GM23338 (cell line): ENCODE data around the gene MSANTD1. TPM values are rescaled to one million over a fixed set of nuclear protein-coding genes. Genes with fewer than 3 reads are reported as not detected.

Source experiments
- ATAC-seq: fragments of 200-7000 bp; cut with Tn5 transposase; 3 replicates; pipeline ENCODE4 v1.9.1; 2020
- DNase-seq: peaks from one replicate; pipeline ENCODE4 v3.0.0-alpha.2; 2015; ENCODE audit warnings: low spot score
- H2AFZ ChIP-seq: fragments of 200-600 bp; sonication (generic); 2 replicates; pipeline ENCODE4 v1.8.0; 2016; ENCODE audit warnings: antibody characterized with exemption, mild to moderate bottlenecking, moderate library complexity
- H3F3A ChIP-seq: fragments of 200-600 bp; sonication (generic); replicated peaks from 2 replicates; pipeline ENCODE4 v1.8.0; 2017; ENCODE audit warnings: antibody characterized with exemption, mixed run types, low read depth
- H3K27ac ChIP-seq: fragments of 200-600 bp; sonication (generic); 2 replicates; pipeline ENCODE4 v1.6.1; 2016; ENCODE audit warnings: low read depth
- H3K27me3 ChIP-seq: fragments of 200-600 bp; sonication (generic); 2 replicates; pipeline ENCODE4 v1.8.0; 2016; ENCODE audit warnings: mild to moderate bottlenecking, mixed run types, moderate library complexity; ENCODE audit not compliant: insufficient read depth
- H3K36me3 ChIP-seq: fragments of 200-600 bp; sonication (generic); 2 replicates; pipeline ENCODE4 v1.8.0; 2016; ENCODE audit warnings: mild to moderate bottlenecking; ENCODE audit not compliant: insufficient read depth
- H3K4me1 ChIP-seq: fragments of 200-600 bp; sonication (generic); 2 replicates; pipeline ENCODE4 v1.8.0; 2016; ENCODE audit warnings: mild to moderate bottlenecking, moderate library complexity; ENCODE audit not compliant: insufficient read depth
- H3K4me2 ChIP-seq: fragments of 200-600 bp; sonication (generic); 2 replicates; pipeline ENCODE4 v1.7.1; 2017; ENCODE audit warnings: mixed run types
- H3K4me3 ChIP-seq: fragments of 200-600 bp; sonication (generic); 2 replicates; pipeline ENCODE4 v1.6.1; 2016; ENCODE audit warnings: mixed run types
- H3K79me2 ChIP-seq: fragments of 200-600 bp; sonication (generic); replicated peaks from 2 replicates; pipeline ENCODE4 v1.8.0; 2017; ENCODE audit warnings: mild to moderate bottlenecking; ENCODE audit not compliant: insufficient read depth
- H3K9me2 ChIP-seq: fragments of 200-600 bp; sonication (generic); 2 replicates; pipeline ENCODE4 v1.8.0; 2017; ENCODE audit not compliant: insufficient read depth
- H4K20me1 ChIP-seq: fragments of 200-600 bp; sonication (generic); replicated peaks from 2 replicates; pipeline ENCODE4 v1.8.0; 2017; ENCODE audit warnings: mild to moderate bottlenecking; ENCODE audit not compliant: insufficient read depth
- H3K27ac Mint-ChIP-seq: 2 replicates; pipeline ENCODE4 v1.8.0; 2020; ENCODE audit warnings: inconsistent platforms, mild to moderate bottlenecking, moderate library complexity, mixed read lengths
- H3K27me3 Mint-ChIP-seq: 3 replicates; pipeline ENCODE4 v1.8.0; 2022; ENCODE audit warnings: low read depth, mild to moderate bottlenecking, moderate library complexity, mixed read lengths, inconsistent platforms; ENCODE audit not compliant: insufficient read depth, poor library complexity
- H3K36me3 Mint-ChIP-seq: 3 replicates; pipeline ENCODE4 v1.8.0; 2021; ENCODE audit warnings: low read depth, mild to moderate bottlenecking, inconsistent platforms, moderate library complexity, mixed read lengths
- H3K4me1 Mint-ChIP-seq: 3 replicates; pipeline ENCODE4 v1.8.0; 2020; ENCODE audit warnings: mild to moderate bottlenecking, inconsistent platforms, mixed read lengths
- H3K4me3 Mint-ChIP-seq: 3 replicates; pipeline ENCODE4 v1.8.0; 2021; ENCODE audit warnings: moderate library complexity, mild to moderate bottlenecking, inconsistent platforms, mixed read lengths
- H3K9me3 Mint-ChIP-seq: 3 replicates; pipeline ENCODE4 v1.8.0; 2020; ENCODE audit warnings: moderate library complexity, mild to moderate bottlenecking, inconsistent platforms, mixed read lengths
- CREB1 ChIP-seq: fragments of 250-450 bp; sonication (Bioruptor Pico); IDR thresholded peaks from 2 replicates; pipeline ENCODE4 v1.5.0; 2020; ENCODE audit warnings: low read depth, mild to moderate bottlenecking, moderate library complexity
- EZH2 ChIP-seq: fragments of 200-600 bp; sonication (generic); IDR thresholded peaks from one replicate; pipeline ENCODE4 v1.8.0; 2017; ENCODE audit warnings: antibody characterized with exemption, mild to moderate bottlenecking, low read depth; ENCODE audit not compliant: unreplicated experiment
- EZH2phosphoT487 ChIP-seq: fragments of 200-600 bp; sonication (generic); IDR thresholded peaks from one replicate; pipeline ENCODE4 v1.8.1; 2018; ENCODE audit warnings: antibody characterized with exemption; ENCODE audit not compliant: unreplicated experiment
- JUNB ChIP-seq: IDR thresholded peaks from one replicate; pipeline ENCODE4 v1.6.1; 2016; ENCODE audit warnings: antibody characterized with exemption; ENCODE audit not compliant: unreplicated experiment
- NANOG ChIP-seq: IDR thresholded peaks from 2 replicates; pipeline ENCODE4 v1.6.1; 2016; ENCODE audit warnings: antibody characterized with exemption, borderline replicate concordance
- POLR2AphosphoS5 ChIP-seq: IDR thresholded peaks from 2 replicates; pipeline ENCODE4 v1.6.1; 2016; ENCODE audit warnings: antibody characterized with exemption, low read depth
- STAT1 ChIP-seq: IDR thresholded peaks from one replicate; pipeline ENCODE4 v1.6.1; 2016; ENCODE audit warnings: antibody characterized with exemption; ENCODE audit not compliant: unreplicated experiment
- ZNF114 ChIP-seq: fragments of 250-450 bp; sonication (Bioruptor Pico); IDR thresholded peaks from 2 replicates; pipeline ENCODE4 v1.5.0; 2020; ENCODE audit warnings: mild to moderate bottlenecking, moderate library complexity
- ZNF331 ChIP-seq: fragments of 250-450 bp; sonication (Bioruptor Pico); IDR thresholded peaks from 2 replicates; pipeline ENCODE4 v1.5.0; 2020; ENCODE audit warnings: low read depth, mild to moderate bottlenecking, moderate library complexity
- polyA plus RNA-seq: library from polyadenylated mRNA; unstranded; fragments of >200 nt; fragmentation: Nextera tagmentation; extraction: Ambion mirVana; gene quantifications from 2 replicates; pipeline ENCODE4 v1.2.1, GENCODE V29; 2016
- total RNA-seq: library from RNA; depleted of rRNA; stranded (reverse); fragments of >200 nt; shearing (Covaris generic); gene quantifications from 2 replicates; pipeline ENCODE4 v1.2.3, GENCODE V29; 2014
- TF ChIP-seq, protein P1 (sequence below): fragments of 250-450 bp; sonication (Bioruptor Pico); IDR thresholded peaks from 2 replicates; pipeline ENCODE4 v1.5.0; 2020; ENCODE audit warnings: mild to moderate bottlenecking, moderate library complexity
- TF ChIP-seq, protein P2 (sequence below): IDR thresholded peaks from 2 replicates; pipeline ENCODE4 v1.6.1; 2016; ENCODE audit warnings: antibody characterized with exemption
- TF ChIP-seq, protein P3 (sequence below): IDR thresholded peaks from one replicate; pipeline ENCODE4 v1.6.1; 2018; ENCODE audit warnings: antibody characterized with exemption; ENCODE audit not compliant: unreplicated experiment
- TF ChIP-seq, protein P4 (sequence below), 2 experiments: fragments of 200-600 bp in 1 of 2; sonication (generic) in 1 of 2; conservative IDR thresholded peaks; 2 replicates each; pipeline versions ENCODE4 v1.5.1 to v1.6.1; 2016 to 2017; ENCODE audit warnings: antibody characterized with exemption in 2 of 2, low read depth in 2 of 2, mild to moderate bottlenecking in 2 of 2, moderate library complexity in 1 of 2

MSANTD1 gene
- total and polyA plus RNA-seq, 2 experiments from 2014 or later = 0.29 to 1.0 TPM

DNA sequence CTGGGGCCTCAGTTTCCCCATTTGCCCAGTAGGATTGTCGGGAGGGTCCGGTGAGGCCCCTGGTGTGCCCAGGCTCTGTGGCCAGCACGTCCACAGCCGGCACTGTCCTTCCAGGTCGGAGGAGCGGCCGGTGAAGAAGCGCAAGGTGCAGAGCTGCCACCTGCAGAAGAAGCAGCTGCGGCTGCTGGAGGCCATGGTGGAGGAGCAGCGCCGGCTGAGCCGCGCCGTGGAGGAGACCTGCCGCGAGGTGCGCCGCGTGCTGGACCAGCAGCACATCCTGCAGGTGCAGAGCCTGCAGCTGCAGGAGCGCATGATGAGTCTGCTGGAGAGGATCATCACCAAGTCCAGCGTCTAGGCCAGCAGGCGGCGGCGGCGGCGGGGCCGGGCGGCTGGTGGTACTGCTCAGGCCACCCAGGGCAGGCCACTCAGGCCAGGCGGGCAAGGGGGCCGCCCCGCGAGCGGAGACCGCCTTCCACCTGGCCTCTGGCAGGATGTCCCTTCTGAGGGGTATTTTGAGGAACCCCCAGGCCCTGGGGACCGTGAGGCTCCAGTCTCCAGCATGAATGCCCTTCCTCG lies 6.7 kb downstream of the MSANTD1 start:
- no peak for ATAC-seq
- H3K9me3 Mint-ChIP-seq = no peaks in the 10 kb centered on the region; the same call in 2 of the 3 replicates
- Histone ChIP-seq H3K9me2 (no peaks in the 10 kb centered on the region), H2AFZ (no peak overlapping the region), H3K36me3 (no peaks in the 10 kb centered on the region), H3F3A (no peaks in the 10 kb centered on the region), H3K4me3 (no peak overlapping the region), H3K4me2 (no peak overlapping the region), H3K4me1 (no peaks in the 10 kb centered on the region), H3K27ac (no peak overlapping the region), H3K27me3 (no peaks in the 10 kb centered on the region), H4K20me1 (no peaks in the 10 kb centered on the region), H3K79me2 (no peaks in the 10 kb centered on the region)
- TF ChIP-seq, protein P1, sequence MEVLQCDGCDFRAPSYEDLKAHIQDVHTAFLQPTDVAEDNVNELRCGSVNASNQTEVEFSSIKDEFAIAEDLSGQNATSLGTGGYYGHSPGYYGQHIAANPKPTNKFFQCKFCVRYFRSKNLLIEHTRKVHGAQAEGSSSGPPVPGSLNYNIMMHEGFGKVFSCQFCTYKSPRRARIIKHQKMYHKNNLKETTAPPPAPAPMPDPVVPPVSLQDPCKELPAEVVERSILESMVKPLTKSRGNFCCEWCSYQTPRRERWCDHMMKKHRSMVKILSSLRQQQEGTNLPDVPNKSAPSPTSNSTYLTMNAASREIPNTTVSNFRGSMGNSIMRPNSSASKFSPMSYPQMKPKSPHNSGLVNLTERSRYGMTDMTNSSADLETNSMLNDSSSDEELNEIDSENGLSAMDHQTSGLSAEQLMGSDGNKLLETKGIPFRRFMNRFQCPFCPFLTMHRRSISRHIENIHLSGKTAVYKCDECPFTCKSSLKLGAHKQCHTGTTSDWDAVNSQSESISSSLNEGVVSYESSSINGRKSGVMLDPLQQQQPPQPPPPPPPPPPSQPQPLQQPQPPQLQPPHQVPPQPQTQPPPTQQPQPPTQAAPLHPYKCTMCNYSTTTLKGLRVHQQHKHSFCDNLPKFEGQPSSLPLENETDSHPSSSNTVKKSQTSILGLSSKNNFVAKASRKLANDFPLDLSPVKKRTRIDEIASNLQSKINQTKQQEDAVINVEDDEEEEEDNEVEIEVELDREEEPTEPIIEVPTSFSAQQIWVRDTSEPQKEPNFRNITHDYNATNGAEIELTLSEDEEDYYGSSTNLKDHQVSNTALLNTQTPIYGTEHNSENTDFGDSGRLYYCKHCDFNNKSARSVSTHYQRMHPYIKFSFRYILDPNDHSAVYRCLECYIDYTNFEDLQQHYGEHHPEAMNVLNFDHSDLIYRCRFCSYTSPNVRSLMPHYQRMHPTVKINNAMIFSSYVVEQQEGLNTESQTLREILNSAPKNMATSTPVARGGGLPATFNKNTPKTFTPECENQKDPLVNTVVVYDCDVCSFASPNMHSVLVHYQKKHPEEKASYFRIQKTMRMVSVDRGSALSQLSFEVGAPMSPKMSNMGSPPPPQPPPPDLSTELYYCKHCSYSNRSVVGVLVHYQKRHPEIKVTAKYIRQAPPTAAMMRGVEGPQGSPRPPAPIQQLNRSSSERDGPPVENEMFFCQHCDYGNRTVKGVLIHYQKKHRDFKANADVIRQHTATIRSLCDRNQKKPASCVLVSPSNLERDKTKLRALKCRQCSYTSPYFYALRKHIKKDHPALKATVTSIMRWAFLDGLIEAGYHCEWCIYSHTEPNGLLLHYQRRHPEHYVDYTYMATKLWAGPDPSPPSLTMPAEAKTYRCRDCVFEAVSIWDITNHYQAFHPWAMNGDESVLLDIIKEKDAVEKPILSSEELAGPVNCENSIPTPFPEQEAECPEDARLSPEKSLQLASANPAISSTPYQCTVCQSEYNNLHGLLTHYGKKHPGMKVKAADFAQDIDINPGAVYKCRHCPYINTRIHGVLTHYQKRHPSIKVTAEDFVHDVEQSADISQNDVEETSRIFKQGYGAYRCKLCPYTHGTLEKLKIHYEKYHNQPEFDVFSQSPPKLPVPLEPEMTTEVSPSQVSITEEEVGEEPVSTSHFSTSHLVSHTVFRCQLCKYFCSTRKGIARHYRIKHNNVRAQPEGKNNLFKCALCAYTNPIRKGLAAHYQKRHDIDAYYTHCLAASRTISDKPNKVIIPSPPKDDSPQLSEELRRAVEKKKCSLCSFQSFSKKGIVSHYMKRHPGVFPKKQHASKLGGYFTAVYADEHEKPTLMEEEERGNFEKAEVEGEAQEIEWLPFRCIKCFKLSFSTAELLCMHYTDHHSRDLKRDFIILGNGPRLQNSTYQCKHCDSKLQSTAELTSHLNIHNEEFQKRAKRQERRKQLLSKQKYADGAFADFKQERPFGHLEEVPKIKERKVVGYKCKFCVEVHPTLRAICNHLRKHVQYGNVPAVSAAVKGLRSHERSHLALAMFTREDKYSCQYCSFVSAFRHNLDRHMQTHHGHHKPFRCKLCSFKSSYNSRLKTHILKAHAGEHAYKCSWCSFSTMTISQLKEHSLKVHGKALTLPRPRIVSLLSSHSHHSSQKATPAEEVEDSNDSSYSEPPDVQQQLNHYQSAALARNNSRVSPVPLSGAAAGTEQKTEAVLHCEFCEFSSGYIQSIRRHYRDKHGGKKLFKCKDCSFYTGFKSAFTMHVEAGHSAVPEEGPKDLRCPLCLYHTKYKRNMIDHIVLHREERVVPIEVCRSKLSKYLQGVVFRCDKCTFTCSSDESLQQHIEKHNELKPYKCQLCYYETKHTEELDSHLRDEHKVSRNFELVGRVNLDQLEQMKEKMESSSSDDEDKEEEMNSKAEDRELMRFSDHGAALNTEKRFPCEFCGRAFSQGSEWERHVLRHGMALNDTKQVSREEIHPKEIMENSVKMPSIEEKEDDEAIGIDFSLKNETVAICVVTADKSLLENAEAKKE (CRISPR knock-in tag) = no peak
- TF ChIP-seq EZH2phosphoT487 = no peak
- no peak for TF ChIP-seq POLR2AphosphoS5
- no peak for TF ChIP-seq EZH2
- TF ChIP-seq ZNF331 (CRISPR knock-in tag) = no peak
- TF ChIP-seq NANOG = no peak
- TF ChIP-seq, protein P2, sequence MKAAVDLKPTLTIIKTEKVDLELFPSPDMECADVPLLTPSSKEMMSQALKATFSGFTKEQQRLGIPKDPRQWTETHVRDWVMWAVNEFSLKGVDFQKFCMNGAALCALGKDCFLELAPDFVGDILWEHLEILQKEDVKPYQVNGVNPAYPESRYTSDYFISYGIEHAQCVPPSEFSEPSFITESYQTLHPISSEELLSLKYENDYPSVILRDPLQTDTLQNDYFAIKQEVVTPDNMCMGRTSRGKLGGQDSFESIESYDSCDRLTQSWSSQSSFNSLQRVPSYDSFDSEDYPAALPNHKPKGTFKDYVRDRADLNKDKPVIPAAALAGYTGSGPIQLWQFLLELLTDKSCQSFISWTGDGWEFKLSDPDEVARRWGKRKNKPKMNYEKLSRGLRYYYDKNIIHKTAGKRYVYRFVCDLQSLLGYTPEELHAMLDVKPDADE = no peak
- TF ChIP-seq STAT1 = no peak
- no peak for TF ChIP-seq CREB1 (CRISPR knock-in tag)
- no peak for TF ChIP-seq ZNF114
- no peak for TF ChIP-seq JUNB
- TF ChIP-seq, protein P3, sequence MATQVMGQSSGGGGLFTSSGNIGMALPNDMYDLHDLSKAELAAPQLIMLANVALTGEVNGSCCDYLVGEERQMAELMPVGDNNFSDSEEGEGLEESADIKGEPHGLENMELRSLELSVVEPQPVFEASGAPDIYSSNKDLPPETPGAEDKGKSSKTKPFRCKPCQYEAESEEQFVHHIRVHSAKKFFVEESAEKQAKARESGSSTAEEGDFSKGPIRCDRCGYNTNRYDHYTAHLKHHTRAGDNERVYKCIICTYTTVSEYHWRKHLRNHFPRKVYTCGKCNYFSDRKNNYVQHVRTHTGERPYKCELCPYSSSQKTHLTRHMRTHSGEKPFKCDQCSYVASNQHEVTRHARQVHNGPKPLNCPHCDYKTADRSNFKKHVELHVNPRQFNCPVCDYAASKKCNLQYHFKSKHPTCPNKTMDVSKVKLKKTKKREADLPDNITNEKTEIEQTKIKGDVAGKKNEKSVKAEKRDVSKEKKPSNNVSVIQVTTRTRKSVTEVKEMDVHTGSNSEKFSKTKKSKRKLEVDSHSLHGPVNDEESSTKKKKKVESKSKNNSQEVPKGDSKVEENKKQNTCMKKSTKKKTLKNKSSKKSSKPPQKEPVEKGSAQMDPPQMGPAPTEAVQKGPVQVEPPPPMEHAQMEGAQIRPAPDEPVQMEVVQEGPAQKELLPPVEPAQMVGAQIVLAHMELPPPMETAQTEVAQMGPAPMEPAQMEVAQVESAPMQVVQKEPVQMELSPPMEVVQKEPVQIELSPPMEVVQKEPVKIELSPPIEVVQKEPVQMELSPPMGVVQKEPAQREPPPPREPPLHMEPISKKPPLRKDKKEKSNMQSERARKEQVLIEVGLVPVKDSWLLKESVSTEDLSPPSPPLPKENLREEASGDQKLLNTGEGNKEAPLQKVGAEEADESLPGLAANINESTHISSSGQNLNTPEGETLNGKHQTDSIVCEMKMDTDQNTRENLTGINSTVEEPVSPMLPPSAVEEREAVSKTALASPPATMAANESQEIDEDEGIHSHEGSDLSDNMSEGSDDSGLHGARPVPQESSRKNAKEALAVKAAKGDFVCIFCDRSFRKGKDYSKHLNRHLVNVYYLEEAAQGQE = no peak
- TF ChIP-seq, protein P4, sequence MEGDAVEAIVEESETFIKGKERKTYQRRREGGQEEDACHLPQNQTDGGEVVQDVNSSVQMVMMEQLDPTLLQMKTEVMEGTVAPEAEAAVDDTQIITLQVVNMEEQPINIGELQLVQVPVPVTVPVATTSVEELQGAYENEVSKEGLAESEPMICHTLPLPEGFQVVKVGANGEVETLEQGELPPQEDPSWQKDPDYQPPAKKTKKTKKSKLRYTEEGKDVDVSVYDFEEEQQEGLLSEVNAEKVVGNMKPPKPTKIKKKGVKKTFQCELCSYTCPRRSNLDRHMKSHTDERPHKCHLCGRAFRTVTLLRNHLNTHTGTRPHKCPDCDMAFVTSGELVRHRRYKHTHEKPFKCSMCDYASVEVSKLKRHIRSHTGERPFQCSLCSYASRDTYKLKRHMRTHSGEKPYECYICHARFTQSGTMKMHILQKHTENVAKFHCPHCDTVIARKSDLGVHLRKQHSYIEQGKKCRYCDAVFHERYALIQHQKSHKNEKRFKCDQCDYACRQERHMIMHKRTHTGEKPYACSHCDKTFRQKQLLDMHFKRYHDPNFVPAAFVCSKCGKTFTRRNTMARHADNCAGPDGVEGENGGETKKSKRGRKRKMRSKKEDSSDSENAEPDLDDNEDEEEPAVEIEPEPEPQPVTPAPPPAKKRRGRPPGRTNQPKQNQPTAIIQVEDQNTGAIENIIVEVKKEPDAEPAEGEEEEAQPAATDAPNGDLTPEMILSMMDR (conservative IDR thresholded peaks at IDR 0.05; ENCODE audit: low read depth in 2 of 2) = no peak
- H3K27me3 Mint-ChIP-seq = peaks cover 4% of the 10 kb centered on the region
- H3K27ac Mint-ChIP-seq = no peak overlapping the region
- no peaks in the 10 kb centered on the region; the same call in 2 of the 3 replicates for H3K36me3 Mint-ChIP-seq
- no peak overlapping the region for H3K4me3 Mint-ChIP-seq
- H3K4me1 Mint-ChIP-seq = no peaks in the 10 kb centered on the region; the same call in 2 of the 3 replicates
- no peak for DNase-seq
